Stimulated activated CD8-positive, alpha-beta memory T cell treated with anti-CD3 and anti-CD28 coated beads, Interleukin-2, amount 100 ng/mL, for 48 hours (primary cell): ENCODE results near the gene SELENOS.
"Not testable (repeated sequence)": the region's sequence is repeated elsewhere in the genome, so short reads cannot be mapped to it uniquely, and the experiment has no call there.

Experiments
- DNase-seq, 2 donors: peaks; one replicate each; pipeline ENCODE4 v3.0.0-alpha.2; 2020; ENCODE audit warnings: low read depth in 2 of 2

Gene SELENOS

GRCh38 chr15:101309436-101310160, 32.3 kb upstream of the SELENOS start:
- DNase-seq = no peak

GRCh38 chr15:101308604-101309435, 31.5 kb upstream of the SELENOS start:
- DNase-seq = no peak

GRCh38 chr15:101307897-101308603, 30.8 kb upstream of the SELENOS start:
- DNase-seq = no peak

- no peak for DNase-seq
Measured at GRCh38 chr15:101307048-101307896, 30.0 kb upstream of the SELENOS start.

GRCh38 chr15:101306341-101307047, 29.2 kb upstream of the SELENOS start:
- no peak for DNase-seq

- DNase-seq = no peak
Measured at GRCh38 chr15:101305820-101306255, 28.6 kb upstream of the SELENOS start.

- DNase-seq = no peak
Measured at GRCh38 chr15:101303408-101303807, 26.1 kb upstream of the SELENOS start.

GRCh38 chr15:101296418-101297405, 19.4 kb upstream of the SELENOS start:
- no peak for DNase-seq

- DNase-seq = peak in 1 of 2 donors; percentile 23
Measured at GRCh38 chr15:101295607-101296161, 18.4 kb upstream of the SELENOS start.

- DNase-seq = peak; percentile 96 to 99
Measured at GRCh38 chr15:101294731-101295606, 17.7 kb upstream of the SELENOS start, which contains the start of gene SNRPA1. SNRPA1 (minus strand) TSS chr15:101295248; CDS start chr15:101295178, 70 bp downstream.

GRCh38 chr15:101293122-101293521, 15.8 kb upstream of the SELENOS start:
- DNase-seq = no peak

- no peak for DNase-seq
Measured at GRCh38 chr15:101288905-101289513, 11.7 kb upstream of the SELENOS start.

- not testable (repeated sequence) for DNase-seq
Measured at GRCh38 chr15:101287342-101287741, 10.1 kb upstream of the SELENOS start.

- no peak for DNase-seq
Measured at GRCh38 chr15:101286471-101287114, 9.3 kb upstream of the SELENOS start.

GRCh38 chr15:101283931-101284330, 6.6 kb upstream of the SELENOS start:
- no peak for DNase-seq

GRCh38 chr15:101280007-101280406, 2.7 kb upstream of the SELENOS start:
- DNase-seq = no peak

- no peak for DNase-seq
Measured at GRCh38 chr15:101277943-101278564, 769 bp upstream of the SELENOS start.
